Activated CD8-positive, alpha-beta T cell treated with anti-CD3 and anti-CD28 coated beads for 36 hours (primary cell): ENCODE results near the gene CDKN1A. TPM values are rescaled to one million over a fixed set of nuclear protein-coding genes. Genes with fewer than 3 reads are reported as not detected.

Source experiments
- ATAC-seq: fragments of 200-7000 bp; cut with Tn5 transposase; one replicate; pipeline ENCODE4 v1.10.0; 2021; ENCODE audit warnings: mild to moderate bottlenecking, moderate library complexity
- CTCF ChIA-PET: fragments of 350-600 bp; sonication (Branson Sonifier 250); formaldehyde crosslinking; loops from one replicate; lab custom pipeline; 2021; ENCODE audit warnings: antibody characterized with exemption; lab: Charles Lee
- POLR2A ChIA-PET: fragments of 350-600 bp; sonication (Branson Sonifier 250); formaldehyde crosslinking; loops from one replicate; lab custom pipeline; 2021; ENCODE audit warnings: antibody characterized with exemption; lab: Charles Lee
- DNase-seq: peaks from one replicate; pipeline ENCODE4 v3.0.0-alpha.2; 2020
- H3K27ac Mint-ChIP-seq: one replicate; pipeline ENCODE4 v1.8.0; 2021; ENCODE audit warnings: mild to moderate bottlenecking, mixed read lengths
- H3K27me3 Mint-ChIP-seq: one replicate; pipeline ENCODE4 v1.8.0; 2021; ENCODE audit warnings: mixed read lengths
- H3K36me3 Mint-ChIP-seq: one replicate; pipeline ENCODE4 v1.8.0; 2021; ENCODE audit warnings: low read depth, mixed read lengths
- H3K4me1 Mint-ChIP-seq: one replicate; pipeline ENCODE4 v1.8.0; 2021; ENCODE audit warnings: low read depth, mixed read lengths
- H3K4me3 Mint-ChIP-seq: one replicate; pipeline ENCODE4 v1.8.0; 2021; ENCODE audit warnings: mild to moderate bottlenecking, moderate library complexity, mixed read lengths
- H3K9me3 Mint-ChIP-seq: one replicate; pipeline ENCODE4 v1.8.0; 2021; ENCODE audit warnings: mixed read lengths
- CTCF ChIP-seq: fragments of 200-600 bp; IDR thresholded peaks from one replicate; pipeline ENCODE4 v1.8.0; 2022; ENCODE audit warnings: antibody characterized with exemption, mild to moderate bottlenecking
- intact Hi-C: fragments of 100-400 bp; cut with micrococcal nuclease; formaldehyde crosslinking; loops from one replicate; pipeline ENCODE4 v1.10.0; 2022
- total RNA-seq, 2 experiments: library from RNA; stranded (reverse); gene quantifications; one replicate each; pipeline ENCODE4 v1.2.3, GENCODE V29; 2021

CDKN1A gene
- total RNA-seq, 2 experiments from 2014 or later, result 42.3 to 47.4 TPM

GRCh38 chr6:36639171-36639808 is 39.2 kb upstream of the CDKN1A start:
- no peak for TF ChIP-seq CTCF
- DNase-seq (no peak), ATAC-seq (no peak)
- no peak overlapping the region for H3K4me3 Mint-ChIP-seq
- intact Hi-C loops, result no loop called here
- H3K9me3 Mint-ChIP-seq, result no peaks in the 10 kb centered on the region
- H3K4me1 Mint-ChIP-seq, result no peaks in the 10 kb centered on the region
- ChIA-PET CTCF (no interaction called here), POLR2A (interaction anchor here (0.8 kb wide), 1 partner anchor 893 kb away, joined by 3 read pairs; no protein-coding TSS in a partner anchor)
- no peak overlapping the region for H3K27ac Mint-ChIP-seq
- no peaks in the 10 kb centered on the region for H3K36me3 Mint-ChIP-seq
- no peaks in the 10 kb centered on the region for H3K27me3 Mint-ChIP-seq

GRCh38 chr6:36641543-36641942 is 37.0 kb upstream of the CDKN1A start:
- no peak overlapping the region for H3K27ac Mint-ChIP-seq
- ATAC-seq (no peak), DNase-seq (no peak)
- H3K36me3 Mint-ChIP-seq, result no peaks in the 10 kb centered on the region
- ChIA-PET CTCF (interaction anchor here (3.1 kb wide), 1 partner anchor 18 kb away, joined by 10 read pairs; no protein-coding TSS in a partner anchor), POLR2A (interaction anchor here (0.7 kb wide), 1 partner anchor 231 kb away, joined by 3 read pairs; no protein-coding TSS in a partner anchor)
- no peaks in the 10 kb centered on the region for H3K27me3 Mint-ChIP-seq
- intact Hi-C loops, result no loop called here
- no peaks in the 10 kb centered on the region for H3K4me1 Mint-ChIP-seq
- no peak overlapping the region for H3K4me3 Mint-ChIP-seq
- TF ChIP-seq CTCF, result no peak
- no peaks in the 10 kb centered on the region for H3K9me3 Mint-ChIP-seq

GRCh38 chr6:36642913-36643817 is 35.3 kb upstream of the CDKN1A start:
- ATAC-seq (no peak), DNase-seq (no peak)
- H3K9me3 Mint-ChIP-seq, result no peaks in the 10 kb centered on the region
- ChIA-PET CTCF (interaction anchor here (1.0 to 3.1 kb wide), 4 partner anchors 19 to 375 kb away, joined by 3 to 10 read pairs (median 4); no protein-coding TSS in a partner anchor), POLR2A (interaction anchor here (0.9 to 1.0 kb wide), 2 partner anchors 12 to 116 kb away, joined by 3 to 4 read pairs; no protein-coding TSS in a partner anchor)
- no peak for TF ChIP-seq CTCF
- H3K27me3 Mint-ChIP-seq, result no peaks in the 10 kb centered on the region
- H3K4me3 Mint-ChIP-seq, result no peak overlapping the region
- H3K27ac Mint-ChIP-seq, result no peak overlapping the region
- no peaks in the 10 kb centered on the region for H3K4me1 Mint-ChIP-seq
- intact Hi-C loops, result no loop called here
- no peaks in the 10 kb centered on the region for H3K36me3 Mint-ChIP-seq

GRCh38 chr6:36643977-36644376 is 34.5 kb upstream of the CDKN1A start:
- Mint-ChIP-seq H3K4me1 (no peaks in the 10 kb centered on the region), H3K4me3 (no peak overlapping the region), H3K27ac (no peak overlapping the region), H3K9me3 (no peaks in the 10 kb centered on the region), H3K27me3 (no peaks in the 10 kb centered on the region), H3K36me3 (no peaks in the 10 kb centered on the region)
- POLR2A ChIA-PET, result interaction anchor here (1.0 kb wide), 1 partner anchor 41 kb away, joined by 3 read pairs; no protein-coding TSS in a partner anchor
- intact Hi-C loops, result no loop called here
- DNase-seq, result no peak
- CTCF ChIA-PET, result interaction anchor here (1.0 to 3.1 kb wide), 3 partner anchors 20 to 122 kb away, joined by 3 to 10 read pairs (median 4); no protein-coding TSS in a partner anchor
- ATAC-seq, result no peak
- no peak for TF ChIP-seq CTCF
